Ammon's horn (tissue), 1 donor: ENCODE data around the gene USP8.
"Not testable (repeated sequence)": the region's sequence is repeated elsewhere in the genome, so short reads cannot be mapped to it uniquely, and the experiment has no call there.

Experiments used
- DNase-seq: peaks from one replicate; pipeline ENCODE4 v3.0.0-alpha.2; 2016; ENCODE audit warnings: low spot score

USP8 gene

DNA sequence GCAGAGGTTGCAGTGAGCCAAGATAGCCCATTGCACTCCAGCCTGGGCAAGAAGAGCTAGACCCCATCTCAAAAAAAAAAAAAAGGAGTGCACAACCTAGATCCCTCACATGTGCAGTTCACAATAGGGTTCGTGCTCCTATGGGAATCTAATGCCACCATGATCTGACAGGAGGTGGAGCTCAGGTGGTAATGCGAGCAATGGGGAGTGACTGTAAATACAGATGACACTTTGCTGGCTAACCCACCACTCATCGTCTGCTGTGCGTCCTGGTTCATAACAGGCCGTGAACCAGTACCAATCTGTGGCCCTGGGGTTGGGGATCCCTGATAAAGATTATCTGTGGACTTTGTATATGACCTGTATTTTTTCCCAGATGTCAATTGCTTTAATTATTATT, 16.7 kb downstream of the USP8 start:
- no peak for DNase-seq

DNA sequence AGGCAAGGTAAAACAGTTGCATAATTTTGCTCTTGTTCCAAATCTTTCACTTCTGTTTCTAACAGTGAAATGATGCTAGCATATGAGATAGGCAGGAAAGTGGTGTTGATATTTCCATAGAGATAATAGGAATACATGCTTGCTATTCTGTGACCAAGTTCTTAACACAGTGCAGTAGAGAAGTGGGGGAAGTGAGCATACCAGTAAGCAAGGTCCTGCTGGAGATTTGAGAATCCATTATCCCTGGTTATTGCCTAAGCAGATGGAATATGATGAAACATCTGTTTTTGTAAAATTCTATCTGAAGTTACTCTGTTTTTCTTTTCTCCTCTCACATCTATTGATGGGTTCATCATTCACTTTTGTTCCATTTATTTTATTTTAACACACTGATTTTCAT, 28.7 kb downstream of the USP8 start:
- no peak for DNase-seq

DNA sequence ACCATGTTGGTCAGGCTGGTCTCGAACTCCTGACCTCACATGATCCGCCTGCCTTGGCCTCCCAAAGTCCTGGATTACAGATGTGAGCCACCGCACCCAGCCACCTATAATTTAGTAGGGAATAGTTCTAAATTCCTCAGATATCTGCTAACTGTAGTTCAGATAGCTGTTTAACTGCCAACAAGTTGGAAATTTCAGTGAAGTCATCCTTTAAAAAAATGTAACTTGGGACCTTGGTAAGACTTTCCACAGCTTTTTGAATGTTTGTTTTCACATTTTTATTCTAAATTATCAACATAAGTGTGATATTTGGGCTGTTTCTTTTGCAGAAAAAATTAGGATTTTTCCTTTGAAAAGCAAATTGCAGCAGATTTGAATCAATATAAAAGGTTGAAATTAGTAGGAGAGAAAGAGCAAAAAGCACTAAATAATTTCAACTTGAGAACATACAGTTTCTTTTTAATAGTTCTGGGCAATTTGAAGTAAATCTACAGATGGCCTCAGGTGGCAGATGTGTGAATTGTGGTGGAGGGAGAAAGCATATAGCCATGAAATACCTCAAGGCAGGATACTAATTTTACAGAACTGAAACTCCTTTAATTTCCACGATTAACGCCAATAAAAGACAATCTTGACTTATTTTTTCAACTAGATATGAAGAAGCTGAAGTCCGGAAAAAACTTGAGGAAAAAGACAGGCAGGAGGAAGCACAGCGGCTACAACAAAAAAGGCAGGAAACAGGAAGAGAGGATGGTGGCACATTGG, 34.3 kb downstream of the USP8 start:
- no peak for DNase-seq

DNA sequence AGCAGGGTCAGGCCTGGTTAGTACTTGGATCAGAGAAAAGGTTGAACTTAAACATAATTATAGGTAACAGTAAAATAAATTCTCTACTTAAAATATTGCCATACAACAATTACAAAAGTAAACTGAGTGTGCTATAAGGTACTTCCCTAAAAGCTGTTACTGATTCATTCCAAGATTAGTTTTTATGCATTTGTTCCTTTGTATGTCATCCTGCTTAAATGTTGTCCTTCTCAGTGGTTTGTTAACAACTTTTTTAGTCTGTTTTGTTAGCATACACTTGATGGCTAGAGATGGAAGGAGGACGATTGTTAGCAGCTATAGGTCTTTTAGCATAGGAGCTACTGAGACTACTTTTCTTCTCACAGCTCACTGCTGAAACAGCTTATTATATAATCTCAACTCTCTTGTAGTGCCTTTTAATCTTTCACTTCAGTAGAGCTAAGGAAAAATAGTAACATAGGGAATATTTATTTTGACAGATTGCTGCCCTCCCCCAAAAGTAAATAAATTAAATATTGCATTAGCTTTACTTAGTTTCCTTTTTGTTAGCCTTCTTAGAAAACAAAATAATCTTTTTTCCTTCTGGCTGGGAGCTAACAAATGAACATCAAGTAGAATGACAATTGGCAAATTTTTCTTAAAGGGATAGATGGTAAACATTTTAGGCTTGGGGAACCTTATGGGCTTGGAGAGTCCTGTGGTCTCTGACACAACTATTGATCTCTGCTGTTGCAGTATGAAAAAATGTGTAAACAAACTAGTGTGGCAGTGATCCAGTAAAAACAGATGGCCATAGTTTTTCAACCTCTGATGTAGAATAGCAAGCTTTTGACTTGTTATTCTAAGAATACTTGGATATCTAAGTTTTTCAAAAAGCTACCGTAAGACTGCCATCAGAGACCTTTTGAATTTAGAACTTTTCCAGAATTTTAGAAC, 39.5 kb downstream of the USP8 start:
- no peak for DNase-seq

DNA sequence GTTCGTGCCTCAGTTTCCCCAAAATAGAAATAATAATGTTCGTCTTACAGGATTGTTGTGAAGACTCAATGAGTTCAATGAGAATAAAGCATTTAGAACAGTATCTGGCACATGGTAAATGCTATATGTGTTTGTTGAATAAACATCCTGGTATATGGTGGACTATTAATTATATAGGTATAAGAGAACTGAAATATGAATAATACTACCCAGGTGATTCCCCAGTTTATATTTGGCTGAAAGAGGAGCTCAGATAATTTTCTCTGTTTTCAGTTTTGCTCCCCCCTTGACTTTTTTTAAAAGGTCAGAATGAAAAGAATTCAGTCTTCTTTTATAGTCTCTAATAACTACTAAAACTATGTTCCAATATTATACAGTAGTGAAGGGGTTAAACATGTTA, 46.9 kb downstream of the USP8 start:
- DNase-seq: no peak

DNA sequence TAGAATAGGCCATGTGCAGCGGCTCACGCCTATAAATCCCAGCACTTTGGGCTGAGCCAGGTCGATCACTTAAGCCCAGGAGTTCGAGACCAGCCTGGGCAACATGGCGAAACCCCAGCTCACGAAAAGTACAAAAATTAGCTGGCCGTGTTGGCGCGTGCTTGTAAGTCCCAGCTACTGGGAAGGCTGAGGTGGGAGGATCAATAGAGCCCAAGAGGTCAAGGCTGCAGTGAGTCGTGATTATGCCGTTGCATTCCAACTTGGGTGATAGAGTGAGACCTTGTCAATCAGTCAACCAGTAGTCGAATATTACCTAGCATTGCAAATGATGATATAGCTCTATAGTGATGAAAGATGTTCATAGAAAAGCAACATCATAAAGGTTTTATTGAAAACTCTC, 51.9 kb downstream of the USP8 start:
- no peak for DNase-seq

DNA sequence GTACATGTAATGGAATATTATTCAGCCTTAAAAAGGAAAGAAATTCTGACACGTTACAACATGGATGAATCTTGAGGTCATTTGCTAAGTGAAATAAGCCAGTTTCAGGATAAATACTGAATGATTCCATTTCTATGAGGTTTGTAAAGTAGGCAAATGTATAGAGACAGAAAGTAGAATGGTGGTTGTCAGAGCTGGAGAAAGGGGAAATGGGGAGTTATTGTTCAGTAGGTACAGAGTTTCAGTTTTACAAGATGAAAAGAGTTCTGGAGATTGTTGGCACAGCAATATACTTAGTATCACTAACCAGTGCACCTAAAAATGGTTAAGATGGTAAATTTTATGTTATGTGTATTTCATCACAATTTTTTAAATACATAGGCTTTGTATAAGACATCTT, 60.6 kb downstream of the USP8 start:
- no peak for DNase-seq

DNA sequence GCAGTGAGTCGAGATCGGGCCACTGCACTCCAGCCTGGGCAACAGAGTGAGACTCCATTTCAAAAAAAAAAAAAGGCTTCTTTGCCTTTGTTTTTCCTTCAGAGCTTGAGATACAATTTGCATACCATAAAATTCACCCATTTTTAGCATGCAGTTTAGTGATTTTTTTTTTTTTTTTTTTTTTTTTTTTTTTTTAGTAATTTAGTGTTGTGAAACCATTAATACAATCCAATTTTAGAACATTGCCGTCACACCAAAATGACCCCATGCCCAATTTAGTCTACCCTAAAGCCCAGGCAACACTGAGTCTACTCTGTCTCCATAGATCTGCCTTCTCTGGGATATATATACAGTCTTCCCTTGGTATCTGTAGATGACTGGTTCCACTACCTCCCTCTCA, 61.2 kb downstream of the USP8 start:
- DNase-seq: no peak

DNA sequence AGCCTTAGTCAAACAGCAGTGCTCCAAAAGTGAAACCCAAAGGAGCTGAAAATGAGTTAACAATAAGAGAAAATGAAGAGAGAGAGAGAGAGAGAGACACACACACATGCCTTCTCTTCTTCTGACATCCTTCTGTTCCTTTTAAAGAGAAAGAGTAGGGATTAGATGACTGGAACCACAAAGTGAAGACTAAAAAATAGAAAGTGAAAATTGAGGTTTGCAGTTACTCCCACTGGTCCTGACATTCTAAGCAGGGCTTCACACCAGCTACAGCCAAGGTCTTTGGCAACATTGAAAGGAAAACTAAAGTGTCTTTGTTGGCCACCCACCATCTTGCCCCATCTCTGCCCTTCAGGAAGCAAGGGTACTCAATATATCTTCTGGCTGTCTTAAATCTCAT, 63.1 kb downstream of the USP8 start:
- DNase-seq: no peak

DNA sequence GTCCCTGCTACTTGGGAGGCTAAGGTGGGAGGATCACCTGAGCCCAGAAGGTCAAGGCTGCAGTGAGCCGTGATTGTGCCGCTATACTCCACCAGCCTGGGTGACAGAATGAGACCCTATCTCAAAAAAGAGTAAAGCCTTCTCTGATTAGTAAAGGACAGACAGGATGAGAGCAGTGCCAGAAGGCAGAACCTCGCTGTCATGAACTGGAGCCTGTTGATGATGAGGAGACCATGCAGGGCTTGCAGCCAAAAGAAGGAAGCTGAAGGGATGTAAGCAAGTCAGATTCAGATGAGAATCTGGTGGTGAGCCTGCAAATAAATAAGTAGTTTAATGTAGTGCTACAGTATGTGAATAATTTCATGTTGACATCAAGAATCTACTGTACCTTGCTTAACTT, 69.4 kb downstream of the USP8 start:
- DNase-seq: no peak

DNA sequence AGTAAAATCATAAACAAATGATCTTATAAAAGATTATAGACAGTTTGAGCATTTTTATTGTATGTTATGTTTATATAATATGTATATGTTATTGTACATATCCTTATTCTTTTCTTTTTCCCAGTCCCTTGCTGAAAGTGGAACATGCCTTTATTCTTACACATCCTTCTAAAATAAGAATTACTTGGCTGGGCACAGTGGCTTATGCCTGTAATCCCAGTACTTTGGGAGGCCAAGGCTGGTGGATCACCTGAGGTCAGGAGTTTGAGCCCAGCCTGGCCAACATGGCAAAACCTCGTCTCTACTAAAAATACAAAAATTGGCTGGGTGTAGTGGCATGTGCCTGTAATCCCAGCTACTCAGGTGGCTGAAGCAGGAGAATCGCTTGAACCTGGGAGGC, 70.3 kb downstream of the USP8 start:
- DNase-seq: not testable (repeated sequence)

DNA sequence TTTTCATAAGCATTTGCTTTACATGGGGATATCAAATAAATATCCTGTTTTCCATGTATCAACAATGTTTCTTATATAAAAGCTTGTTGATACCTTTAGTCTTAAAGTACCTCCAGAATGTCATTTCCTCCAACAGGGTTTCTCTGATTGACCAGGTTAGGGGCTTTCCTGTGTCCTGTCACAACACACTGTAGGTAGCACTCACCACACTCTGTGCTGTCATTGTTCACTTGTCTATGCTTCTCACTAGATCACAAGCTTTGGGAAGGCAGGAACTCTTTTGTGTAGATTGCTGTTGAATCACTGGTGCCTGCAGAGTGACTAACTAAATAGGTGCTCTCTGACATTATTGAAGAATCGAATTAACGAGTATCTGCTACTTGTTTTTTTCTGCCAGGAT, 72.5 kb downstream of the USP8 start:
- DNase-seq: no peak

DNA sequence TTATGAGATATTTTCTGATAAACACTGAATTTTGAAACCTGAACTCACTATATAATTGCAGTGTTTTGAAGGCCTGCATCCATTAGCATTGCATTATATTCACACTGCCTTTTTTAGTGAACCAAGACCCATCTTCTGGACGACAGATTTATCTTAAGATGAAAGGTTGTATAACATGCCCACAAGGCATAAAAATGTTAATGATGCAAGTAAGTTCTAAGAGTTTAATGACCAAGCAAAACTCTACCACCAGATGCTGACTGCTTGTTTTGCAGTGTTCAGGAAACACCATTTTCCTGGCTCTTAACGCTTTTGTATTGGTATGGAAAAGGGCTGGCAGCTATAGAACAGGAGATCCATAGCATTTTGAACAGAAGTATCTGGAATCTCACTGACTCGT, 76.1 kb downstream of the USP8 start:
- DNase-seq: no peak

DNA sequence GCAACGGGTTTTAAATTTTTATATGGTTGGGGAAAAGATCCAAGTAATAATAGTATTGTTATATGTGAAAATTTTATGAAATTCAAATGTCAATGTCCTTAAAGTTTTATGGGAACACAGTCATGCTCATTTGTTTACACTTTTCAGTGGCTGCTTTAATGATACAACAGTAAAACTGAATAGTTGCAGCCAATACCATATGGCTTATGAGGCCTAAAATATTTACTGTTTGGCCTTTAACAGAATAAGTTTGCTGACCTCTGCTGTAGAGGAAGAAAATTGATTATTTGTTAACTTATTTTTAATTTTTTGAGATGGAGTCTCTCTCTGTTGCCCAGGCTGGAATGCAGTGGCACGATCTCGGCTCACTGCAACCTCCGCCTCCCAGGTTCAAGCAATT, 77.6 kb downstream of the USP8 start:
- no peak for DNase-seq

DNA sequence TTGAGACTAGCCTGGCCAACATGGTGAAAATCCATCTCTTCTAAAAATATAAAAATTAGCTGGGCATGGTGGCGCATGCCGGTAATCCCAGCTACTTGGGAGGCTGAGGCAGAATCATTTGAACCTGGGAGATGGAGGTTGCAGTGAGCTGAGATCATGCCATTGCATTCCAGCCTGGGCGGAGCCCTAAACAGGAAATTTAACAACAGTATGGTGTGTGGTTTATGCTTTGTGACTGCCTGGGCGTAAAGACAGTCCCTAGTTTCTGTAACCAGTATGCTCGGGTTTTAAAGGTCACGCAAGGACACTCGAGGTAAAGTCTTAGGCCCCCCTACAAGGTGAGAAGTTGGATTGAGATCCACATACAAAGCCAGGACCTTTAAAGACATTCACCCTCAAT, 78.9 kb downstream of the USP8 start:
- DNase-seq: no peak

DNA sequence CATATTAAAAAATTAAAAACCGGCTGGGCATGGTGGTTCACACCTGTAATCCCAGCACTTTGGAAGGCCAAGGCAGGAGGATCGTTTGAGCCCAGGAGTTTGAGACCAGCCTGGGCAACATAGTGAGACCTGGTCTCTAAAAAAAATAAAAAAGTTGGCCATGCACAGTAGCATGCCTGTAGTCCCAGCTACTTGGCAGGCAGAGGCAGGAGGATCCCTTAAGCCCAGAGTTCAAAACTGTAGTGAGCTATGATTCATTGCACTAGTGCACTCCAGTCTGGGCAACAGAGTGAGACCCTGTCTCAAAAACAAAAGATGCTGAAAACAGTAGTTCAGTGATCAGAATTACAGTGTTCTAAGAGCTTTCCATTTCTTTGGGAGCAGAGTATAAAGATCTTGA, 81.5 kb downstream of the USP8 start:
- not testable (repeated sequence) for DNase-seq

DNA sequence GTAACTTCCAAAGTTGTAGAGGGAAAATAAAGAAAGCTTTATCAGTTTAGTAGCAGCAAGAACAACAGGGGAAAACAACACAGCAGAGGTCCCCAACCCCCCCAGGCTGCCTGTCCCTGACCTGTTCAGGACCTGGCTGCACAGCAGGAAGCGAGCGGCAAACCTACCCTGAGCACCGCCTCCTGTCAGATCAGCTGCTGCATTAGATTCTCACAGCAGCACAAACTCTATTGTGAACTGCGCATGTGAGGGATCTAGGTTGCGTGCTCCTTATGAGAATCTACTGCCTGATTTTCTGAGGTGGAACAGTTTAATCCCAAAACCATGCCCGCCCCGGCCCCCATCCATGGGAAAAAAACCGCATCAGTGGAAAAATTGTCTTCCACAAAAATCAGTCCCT, 81.9 kb downstream of the USP8 start:
- DNase-seq: no peak

DNA sequence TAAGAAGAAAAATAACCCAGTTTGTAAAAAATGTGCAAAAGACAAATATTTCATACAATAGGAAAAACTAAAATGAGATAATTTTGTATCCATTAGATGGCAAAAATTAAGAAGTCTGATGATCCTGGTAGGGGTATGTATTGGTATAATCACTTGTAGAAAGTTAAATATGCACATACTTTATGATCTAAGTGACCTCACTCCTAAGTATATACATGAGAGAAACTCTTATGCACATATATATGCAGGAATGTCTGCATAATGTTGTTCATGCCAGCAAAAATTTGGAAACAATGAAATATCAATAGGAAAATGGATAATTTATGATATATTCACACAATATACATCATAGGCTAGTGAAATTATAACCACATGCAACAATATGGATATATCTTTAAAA, 88.8 kb downstream of the USP8 start:
- no peak for DNase-seq

DNA sequence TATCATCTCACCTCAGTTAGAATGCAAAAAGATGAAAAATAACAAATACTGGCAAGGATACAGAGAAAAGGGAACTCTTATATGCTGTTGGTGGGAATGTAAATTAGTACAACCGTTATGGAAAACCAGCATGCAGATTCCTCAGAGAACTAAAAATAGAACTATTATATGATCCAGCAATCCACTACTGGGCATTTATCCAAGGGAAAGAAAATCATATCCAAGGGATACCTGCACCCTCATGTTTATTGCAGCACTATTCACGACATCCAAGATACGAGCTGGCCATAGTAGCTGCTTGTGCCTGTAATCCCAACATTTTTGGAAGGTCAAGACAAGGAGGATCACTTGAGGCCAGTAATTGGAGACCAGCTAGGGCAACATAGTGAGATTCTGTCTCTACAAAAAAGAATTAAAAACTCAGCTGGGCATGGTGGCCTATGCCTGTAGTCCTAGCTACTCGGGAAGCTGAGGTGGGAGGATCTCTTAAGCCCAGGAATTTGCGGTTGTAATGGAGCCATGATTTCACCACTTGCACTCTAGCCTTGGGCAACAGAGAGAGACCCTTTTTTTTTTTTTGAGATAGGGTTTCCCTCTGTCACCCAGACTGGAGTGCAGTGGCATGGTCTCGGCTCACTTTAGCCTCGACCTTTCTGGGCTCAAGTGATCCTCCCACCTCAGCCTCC, 95.7 kb downstream of the USP8 start:
- DNase-seq: no peak

DNA sequence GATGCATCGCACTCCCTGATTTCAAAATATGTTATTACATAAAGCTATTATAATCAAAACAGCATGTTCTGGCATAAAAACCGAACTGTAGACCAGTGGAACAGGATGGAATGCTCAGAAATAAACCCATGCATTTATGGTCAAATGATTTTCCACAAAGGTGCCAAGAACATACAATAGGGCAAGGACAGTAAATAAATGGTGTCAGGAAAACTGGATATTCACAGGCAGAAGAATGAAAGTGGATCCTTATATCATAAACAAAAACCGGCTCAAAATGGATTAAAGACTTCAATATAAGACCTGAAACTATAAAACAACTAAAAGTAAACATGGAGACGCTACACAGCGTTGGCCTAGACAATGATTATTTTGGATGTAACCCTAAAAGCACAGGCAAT, 99.6 kb downstream of the USP8 start:
- no peak for DNase-seq

DNA sequence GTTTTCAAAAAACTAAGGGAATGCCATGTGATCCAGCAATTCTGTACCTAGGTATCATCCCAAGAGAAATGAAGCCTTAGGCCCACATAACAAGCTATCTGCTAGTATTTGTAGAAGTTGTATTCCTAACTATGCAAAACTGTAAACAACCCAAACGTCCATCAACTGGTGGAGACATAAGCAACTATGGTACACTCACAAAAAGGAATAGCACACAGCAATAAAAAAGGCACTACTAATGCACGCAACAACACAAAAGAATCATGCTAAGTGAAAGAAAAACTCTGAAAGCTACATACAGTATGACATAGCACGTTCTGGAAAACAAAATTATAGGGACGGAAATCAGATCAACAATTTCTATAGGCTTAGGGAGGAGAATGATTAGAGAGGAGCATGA, 107.0 kb downstream of the USP8 start:
- no peak for DNase-seq

DNA sequence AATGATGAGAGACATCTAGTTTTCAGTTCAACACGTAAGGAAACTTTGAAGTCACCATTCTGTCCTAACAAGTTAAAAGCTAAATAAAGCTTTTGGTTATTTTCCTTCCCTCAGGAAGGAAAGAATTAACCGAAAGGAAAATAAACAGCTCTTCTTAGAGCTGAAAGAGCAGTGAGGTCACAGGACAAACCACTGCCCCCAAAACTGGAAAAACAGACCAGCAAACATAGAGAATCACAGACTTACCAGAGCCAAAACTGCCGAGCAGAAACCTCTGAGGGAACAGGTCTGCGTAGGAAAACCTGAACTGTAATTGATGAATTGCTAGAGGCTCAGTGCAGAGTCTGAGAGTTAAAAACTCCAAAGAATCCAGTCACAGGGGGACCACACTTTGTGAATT, 107.6 kb downstream of the USP8 start:
- no peak for DNase-seq

DNA sequence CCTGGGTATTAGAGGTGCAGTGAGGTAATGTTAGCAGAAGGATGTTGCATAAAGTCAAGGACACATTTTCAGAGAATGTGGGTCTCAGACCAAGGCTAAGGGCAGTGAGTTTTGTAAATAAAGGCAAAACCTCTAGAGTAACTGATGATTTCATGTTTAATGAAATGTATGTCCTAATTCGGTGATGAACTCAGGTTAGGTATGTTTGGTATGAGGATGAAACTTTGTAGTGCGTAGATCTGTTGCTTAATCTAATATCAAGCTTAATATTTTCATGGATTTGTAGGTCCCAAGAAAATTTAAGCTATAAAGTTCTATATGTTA, 118.6 kb downstream of the USP8 start:
- no peak for DNase-seq
